Measurements from ENCODE around the gene GOLGA7B.

Gene GOLGA7B

GRCh38 chr10:97811958-97812357 lies 37.7 kb upstream of the GOLGA7B start:
- no peak for DNase-seq (ENCODE audit: low spot score)
- in situ Hi-C loops (cut with MboI; ENCODE audit: low pct_unique_long_range_greater_than_20kb, low sequenced_read_pairs, unreplicated experiment): no loop called here
- TF ChIP-seq CTCF (IDR thresholded peaks at IDR 0.05; ENCODE audit: extremely low read depth, insufficient read depth, missing control alignments): no peak

GRCh38 chr10:97812696-97813095 lies 36.9 kb upstream of the GOLGA7B start:
- in situ Hi-C loops (cut with MboI; ENCODE audit: low pct_unique_long_range_greater_than_20kb, low sequenced_read_pairs, unreplicated experiment): no loop called here
- DNase-seq (ENCODE audit: low spot score): no peak
- TF ChIP-seq CTCF (IDR thresholded peaks at IDR 0.05; ENCODE audit: extremely low read depth, insufficient read depth, missing control alignments): no peak

- in situ Hi-C loops (cut with MboI; ENCODE audit: low pct_unique_long_range_greater_than_20kb, low sequenced_read_pairs, unreplicated experiment): no loop called here
- no peak for TF ChIP-seq CTCF (IDR thresholded peaks at IDR 0.05; ENCODE audit: extremely low read depth, insufficient read depth, missing control alignments)
- no peak for DNase-seq (ENCODE audit: low spot score)
Observed at GRCh38 chr10:97813311-97813710, 36.3 kb upstream of the GOLGA7B start.

- TF ChIP-seq CTCF (IDR thresholded peaks at IDR 0.05; ENCODE audit: extremely low read depth, insufficient read depth, missing control alignments): no peak
- in situ Hi-C loops (cut with MboI; ENCODE audit: low pct_unique_long_range_greater_than_20kb, low sequenced_read_pairs, unreplicated experiment): no loop called here
Observed at GRCh38 chr10:97814996-97815395, 34.6 kb upstream of the GOLGA7B start.

GRCh38 chr10:97816609-97817008 lies 33.0 kb upstream of the GOLGA7B start:
- no peak for TF ChIP-seq CTCF (IDR thresholded peaks at IDR 0.05; ENCODE audit: extremely low read depth, insufficient read depth, missing control alignments)
- no peak for DNase-seq (ENCODE audit: low spot score)
- in situ Hi-C loops (cut with MboI; ENCODE audit: low pct_unique_long_range_greater_than_20kb, low sequenced_read_pairs, unreplicated experiment): no loop called here

More at GRCh38 chr10:97814996-97815395, 34.6 kb upstream of the GOLGA7B start:
- no peak for DNase-seq (ENCODE audit: low spot score)

GRCh38 chr10:97818572-97818971 lies 31.1 kb upstream of the GOLGA7B start:
- in situ Hi-C loops (cut with MboI; ENCODE audit: low pct_unique_long_range_greater_than_20kb, low sequenced_read_pairs, unreplicated experiment): no loop called here
- TF ChIP-seq CTCF (IDR thresholded peaks at IDR 0.05; ENCODE audit: extremely low read depth, insufficient read depth, missing control alignments): no peak
- no peak for DNase-seq (ENCODE audit: low spot score)
